Measurements from ENCODE around the gene POP7.

POP7 gene

GRCh38 chr7:100726996-100727761, 21.3 kb downstream of the POP7 start:
- no peak for DNase-seq

- DNase-seq = no peak
These were observed 22.3 kb downstream of the POP7 start for GRCh38 chr7:100728196-100728595.

- DNase-seq = no peak
These were observed 24.3 kb downstream of the POP7 start for GRCh38 chr7:100730136-100730800.

GRCh38 chr7:100731937-100732636, 26.2 kb downstream of the POP7 start:
- no peak for DNase-seq

GRCh38 chr7:100735730-100736129, 29.8 kb downstream of the POP7 start:
- no peak for DNase-seq

- DNase-seq = no peak
These were observed 30.8 kb downstream of the POP7 start for GRCh38 chr7:100736671-100737070.

GRCh38 chr7:100739934-100740333, 34.0 kb downstream of the POP7 start:
- no peak for DNase-seq

- no peak for DNase-seq
These were observed 38.7 kb downstream of the POP7 start for GRCh38 chr7:100744605-100745004.

- no peak for DNase-seq
These were observed 39.3 kb downstream of the POP7 start for GRCh38 chr7:100745184-100745583.

- no peak for DNase-seq
These were observed 47.1 kb downstream of the POP7 start for GRCh38 chr7:100752994-100753393.

- no peak for DNase-seq
These were observed 47.8 kb downstream of the POP7 start for GRCh38 chr7:100753750-100754149.

Data from NCI-H1436 treated with DMSO at 0.1 percent for 48 hours (cell line).